ENCODE data around the gene MOB1B. TPM values are rescaled to one million over a fixed set of nuclear protein-coding genes. Genes with fewer than 3 reads are reported as not detected.

Gene MOB1B
- polyA plus RNA-seq, 1 donor from 2014 or later, result 32.9 TPM

DNA sequence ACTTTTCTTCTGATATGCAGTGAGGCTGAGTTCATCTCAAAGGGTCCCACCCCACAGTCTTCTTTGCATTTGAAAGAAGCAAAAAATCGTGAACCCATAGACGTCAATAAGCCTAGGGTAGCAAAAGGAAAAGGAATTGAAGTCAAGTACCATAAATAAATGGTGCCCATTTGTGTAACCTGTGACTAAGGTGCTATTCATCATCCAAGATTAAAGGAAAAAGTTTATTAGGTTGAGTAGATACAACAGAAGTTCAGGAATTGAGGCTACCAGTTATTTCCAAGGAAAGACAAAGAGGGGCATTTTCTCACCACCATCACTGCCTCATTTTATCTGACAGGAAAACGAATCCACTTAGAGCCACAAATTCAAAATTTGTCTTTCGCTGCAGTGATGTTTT, 43.7 kb upstream of the MOB1B start:
- H3K4me3 ChIP-seq (ENCODE audit: low read length), result no peak overlapping the region
- no peaks in the 10 kb centered on the region for H4K20me1 ChIP-seq (ENCODE audit: insufficient read depth)
- H3K27me3 ChIP-seq (ENCODE audit: insufficient read depth, low read depth, low read length), result no peaks in the 10 kb centered on the region
- no peaks in the 10 kb centered on the region for H3K9me3 ChIP-seq (ENCODE audit: low read length)
- H3K9me2 ChIP-seq (ENCODE audit: insufficient read depth, low read length), result no peaks in the 10 kb centered on the region
- H3K4me2 ChIP-seq (ENCODE audit: low read length), result no peak overlapping the region
- no peak overlapping the region for H3K27ac ChIP-seq (ENCODE audit: low read length)
- TF ChIP-seq, protein P1, sequence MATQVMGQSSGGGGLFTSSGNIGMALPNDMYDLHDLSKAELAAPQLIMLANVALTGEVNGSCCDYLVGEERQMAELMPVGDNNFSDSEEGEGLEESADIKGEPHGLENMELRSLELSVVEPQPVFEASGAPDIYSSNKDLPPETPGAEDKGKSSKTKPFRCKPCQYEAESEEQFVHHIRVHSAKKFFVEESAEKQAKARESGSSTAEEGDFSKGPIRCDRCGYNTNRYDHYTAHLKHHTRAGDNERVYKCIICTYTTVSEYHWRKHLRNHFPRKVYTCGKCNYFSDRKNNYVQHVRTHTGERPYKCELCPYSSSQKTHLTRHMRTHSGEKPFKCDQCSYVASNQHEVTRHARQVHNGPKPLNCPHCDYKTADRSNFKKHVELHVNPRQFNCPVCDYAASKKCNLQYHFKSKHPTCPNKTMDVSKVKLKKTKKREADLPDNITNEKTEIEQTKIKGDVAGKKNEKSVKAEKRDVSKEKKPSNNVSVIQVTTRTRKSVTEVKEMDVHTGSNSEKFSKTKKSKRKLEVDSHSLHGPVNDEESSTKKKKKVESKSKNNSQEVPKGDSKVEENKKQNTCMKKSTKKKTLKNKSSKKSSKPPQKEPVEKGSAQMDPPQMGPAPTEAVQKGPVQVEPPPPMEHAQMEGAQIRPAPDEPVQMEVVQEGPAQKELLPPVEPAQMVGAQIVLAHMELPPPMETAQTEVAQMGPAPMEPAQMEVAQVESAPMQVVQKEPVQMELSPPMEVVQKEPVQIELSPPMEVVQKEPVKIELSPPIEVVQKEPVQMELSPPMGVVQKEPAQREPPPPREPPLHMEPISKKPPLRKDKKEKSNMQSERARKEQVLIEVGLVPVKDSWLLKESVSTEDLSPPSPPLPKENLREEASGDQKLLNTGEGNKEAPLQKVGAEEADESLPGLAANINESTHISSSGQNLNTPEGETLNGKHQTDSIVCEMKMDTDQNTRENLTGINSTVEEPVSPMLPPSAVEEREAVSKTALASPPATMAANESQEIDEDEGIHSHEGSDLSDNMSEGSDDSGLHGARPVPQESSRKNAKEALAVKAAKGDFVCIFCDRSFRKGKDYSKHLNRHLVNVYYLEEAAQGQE (IDR thresholded peaks at IDR 0.05; ENCODE audit: borderline replicate concordance), result no peak
- TF ChIP-seq, protein P2, sequence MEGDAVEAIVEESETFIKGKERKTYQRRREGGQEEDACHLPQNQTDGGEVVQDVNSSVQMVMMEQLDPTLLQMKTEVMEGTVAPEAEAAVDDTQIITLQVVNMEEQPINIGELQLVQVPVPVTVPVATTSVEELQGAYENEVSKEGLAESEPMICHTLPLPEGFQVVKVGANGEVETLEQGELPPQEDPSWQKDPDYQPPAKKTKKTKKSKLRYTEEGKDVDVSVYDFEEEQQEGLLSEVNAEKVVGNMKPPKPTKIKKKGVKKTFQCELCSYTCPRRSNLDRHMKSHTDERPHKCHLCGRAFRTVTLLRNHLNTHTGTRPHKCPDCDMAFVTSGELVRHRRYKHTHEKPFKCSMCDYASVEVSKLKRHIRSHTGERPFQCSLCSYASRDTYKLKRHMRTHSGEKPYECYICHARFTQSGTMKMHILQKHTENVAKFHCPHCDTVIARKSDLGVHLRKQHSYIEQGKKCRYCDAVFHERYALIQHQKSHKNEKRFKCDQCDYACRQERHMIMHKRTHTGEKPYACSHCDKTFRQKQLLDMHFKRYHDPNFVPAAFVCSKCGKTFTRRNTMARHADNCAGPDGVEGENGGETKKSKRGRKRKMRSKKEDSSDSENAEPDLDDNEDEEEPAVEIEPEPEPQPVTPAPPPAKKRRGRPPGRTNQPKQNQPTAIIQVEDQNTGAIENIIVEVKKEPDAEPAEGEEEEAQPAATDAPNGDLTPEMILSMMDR (IDR thresholded peaks at IDR 0.05; ENCODE audit: poor library complexity, severe bottlenecking), result no peak
- TF ChIP-seq POLR2AphosphoS5 (IDR thresholded peaks at IDR 0.05), result no peak
- TF ChIP-seq SMC3 (conservative IDR thresholded peaks at IDR 0.05; ENCODE audit: poor library complexity), result no peak
- no peak for TF ChIP-seq EP300 (conservative IDR thresholded peaks at IDR 0.05; ENCODE audit: poor library complexity, severe bottlenecking)
- no peak for TF ChIP-seq RAD21 (conservative IDR thresholded peaks at IDR 0.05)
- TF ChIP-seq MXI1 (conservative IDR thresholded peaks at IDR 0.05; ENCODE audit: poor library complexity, severe bottlenecking), result no peak
- no peak for TF ChIP-seq EZH2 (IDR thresholded peaks at IDR 0.05; ENCODE audit: borderline replicate concordance, insufficient read depth, low read length, poor library complexity, severe bottlenecking)
- TF ChIP-seq TAF1 (IDR thresholded peaks at IDR 0.05; ENCODE audit: low read depth), result no peak
- H3K9ac ChIP-seq (ENCODE audit: low read length), result no peak overlapping the region
- H2AFZ ChIP-seq (ENCODE audit: low read depth, low read length), result no peak overlapping the region
- H3K36me3 ChIP-seq (ENCODE audit: insufficient read depth, low read length), result no peaks in the 10 kb centered on the region
- no peaks in the 10 kb centered on the region for H3F3A ChIP-seq (ENCODE audit: insufficient read depth, low read length, poor library complexity, severe bottlenecking)
- no peaks in the 10 kb centered on the region for H3K79me2 ChIP-seq (replicated peaks; ENCODE audit: insufficient read depth, low read length)

DNA sequence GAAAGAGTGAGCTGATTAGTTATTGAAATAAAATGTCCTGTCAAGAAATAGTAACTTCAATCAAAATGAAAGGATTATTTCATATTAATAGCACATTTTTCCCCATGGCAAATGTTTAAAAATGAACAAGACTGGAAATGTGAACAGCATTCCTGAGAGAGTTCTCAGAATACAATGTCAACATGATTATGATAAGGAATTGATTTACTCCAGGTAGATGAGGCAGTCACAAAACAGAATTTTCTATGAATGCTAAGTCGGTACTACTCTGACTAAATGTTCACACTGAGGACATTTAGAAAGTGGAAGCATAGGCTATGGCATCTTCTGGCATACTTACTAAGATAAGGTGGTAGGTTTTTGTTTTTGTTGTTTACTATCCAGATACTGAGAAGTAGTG, 43.1 kb upstream of the MOB1B start:
- no peak for TF ChIP-seq RAD21 (conservative IDR thresholded peaks at IDR 0.05)
- TF ChIP-seq, protein P2 (IDR thresholded peaks at IDR 0.05; ENCODE audit: poor library complexity, severe bottlenecking), result no peak
- no peak for TF ChIP-seq POLR2AphosphoS5 (IDR thresholded peaks at IDR 0.05)
- TF ChIP-seq SMC3 (conservative IDR thresholded peaks at IDR 0.05; ENCODE audit: poor library complexity), result no peak
- TF ChIP-seq EZH2 (IDR thresholded peaks at IDR 0.05; ENCODE audit: borderline replicate concordance, insufficient read depth, low read length, poor library complexity, severe bottlenecking), result no peak
- no peak for TF ChIP-seq MXI1 (conservative IDR thresholded peaks at IDR 0.05; ENCODE audit: poor library complexity, severe bottlenecking)
- TF ChIP-seq, protein P1 (IDR thresholded peaks at IDR 0.05; ENCODE audit: borderline replicate concordance), result no peak
- no peak for TF ChIP-seq EP300 (conservative IDR thresholded peaks at IDR 0.05; ENCODE audit: poor library complexity, severe bottlenecking)
- TF ChIP-seq TAF1 (IDR thresholded peaks at IDR 0.05; ENCODE audit: low read depth), result no peak
- H3K79me2 ChIP-seq (replicated peaks; ENCODE audit: insufficient read depth, low read length), result no peaks in the 10 kb centered on the region
- no peak overlapping the region for H3K9ac ChIP-seq (ENCODE audit: low read length)
- no peaks in the 10 kb centered on the region for H3K9me3 ChIP-seq (ENCODE audit: low read length)
- no peak overlapping the region for H3K4me3 ChIP-seq (ENCODE audit: low read length)
- H4K20me1 ChIP-seq (ENCODE audit: insufficient read depth), result no peaks in the 10 kb centered on the region
- H3K27ac ChIP-seq (ENCODE audit: low read length), result no peak overlapping the region
- H3K9me2 ChIP-seq (ENCODE audit: insufficient read depth, low read length), result no peaks in the 10 kb centered on the region
- H3K36me3 ChIP-seq (ENCODE audit: insufficient read depth, low read length), result no peaks in the 10 kb centered on the region
- H3F3A ChIP-seq (ENCODE audit: insufficient read depth, low read length, poor library complexity, severe bottlenecking), result no peaks in the 10 kb centered on the region
- no peak overlapping the region for H3K4me2 ChIP-seq (ENCODE audit: low read length)
- H3K27me3 ChIP-seq (ENCODE audit: insufficient read depth, low read depth, low read length), result no peaks in the 10 kb centered on the region
- no peak overlapping the region for H2AFZ ChIP-seq (ENCODE audit: low read depth, low read length)

Data from neural cell (in vitro differentiated cells).